WTC11 (cell line): ENCODE data around the gene SHISA6. TPM values are rescaled to one million over a fixed set of nuclear protein-coding genes. Genes with fewer than 3 reads are reported as not detected.

Experiments used
- ATAC-seq: fragments of 200-7000 bp; cut with Tn5 transposase; 2 replicates; pipeline ENCODE4 v1.10.0; 2021; ENCODE audit warnings: mild to moderate bottlenecking, moderate library complexity
- CTCF ChIA-PET: fragments of 300-600 bp; sonication (Branson Sonifier 250); formaldehyde crosslinking; loops from one replicate; lab custom pipeline; 2021; ENCODE audit warnings: antibody characterized with exemption; lab: Charles Lee
- POLR2A ChIA-PET: fragments of 350-600 bp; sonication (Branson Sonifier 250); formaldehyde crosslinking; loops from one replicate; lab custom pipeline; 2021; ENCODE audit warnings: antibody characterized with exemption; lab: Charles Lee
- DNase-seq: peaks from one replicate; pipeline ENCODE4 v3.0.0; 2021; ENCODE audit warnings: low spot score
- H3K27ac Mint-ChIP-seq: 2 replicates; pipeline ENCODE4 v1.8.0; 2021; ENCODE audit warnings: mixed read lengths
- H3K27me3 Mint-ChIP-seq: 2 replicates; pipeline ENCODE4 v1.8.0; 2021; ENCODE audit warnings: low read depth, mild to moderate bottlenecking, moderate library complexity, mixed read lengths
- H3K36me3 Mint-ChIP-seq: 2 replicates; pipeline ENCODE4 v1.8.0; 2021; ENCODE audit warnings: mixed read lengths
- H3K4me1 Mint-ChIP-seq: 2 replicates; pipeline ENCODE4 v1.8.0; 2022; ENCODE audit warnings: mixed read lengths
- H3K4me3 Mint-ChIP-seq: 2 replicates; pipeline ENCODE4 v1.8.0; 2021; ENCODE audit warnings: mild to moderate bottlenecking, moderate library complexity, mixed read lengths
- H3K9me3 Mint-ChIP-seq: 2 replicates; pipeline ENCODE4 v1.8.0; 2021; ENCODE audit warnings: mixed read lengths
- CREM ChIP-seq: sonication (generic); formaldehyde crosslinking; IDR thresholded peaks from 2 replicates; pipeline ENCODE4 v1.8.1; 2022; ENCODE audit warnings: mild to moderate bottlenecking, missing genetic modification reagents, moderate library complexity
- FOXP1 ChIP-seq: sonication (generic); formaldehyde crosslinking; IDR thresholded peaks from 2 replicates; pipeline ENCODE4 v1.8.0; 2022; ENCODE audit warnings: missing genetic modification reagents, mild to moderate bottlenecking, moderate library complexity, borderline replicate concordance
- FOXP4 ChIP-seq: sonication (generic); formaldehyde crosslinking; IDR thresholded peaks from 2 replicates; pipeline ENCODE4 v1.8.0; 2022; ENCODE audit warnings: mild to moderate bottlenecking, missing genetic modification reagents
- GABPB1 ChIP-seq: sonication (generic); formaldehyde crosslinking; IDR thresholded peaks from 2 replicates; pipeline ENCODE4 v1.8.1; 2023; ENCODE audit warnings: mild to moderate bottlenecking, missing genetic modification reagents
- GTF2I ChIP-seq: fragments of 250-450 bp; sonication (Bioruptor Pico); conservative IDR thresholded peaks from 2 replicates; pipeline ENCODE4 v1.4.0; 2021; ENCODE audit warnings: mild to moderate bottlenecking
- HMGXB4 ChIP-seq: sonication (generic); formaldehyde crosslinking; IDR thresholded peaks from 2 replicates; pipeline ENCODE4 v1.8.1; 2023; ENCODE audit warnings: mild to moderate bottlenecking, moderate library complexity, missing genetic modification reagents
- IRF2 ChIP-seq: sonication (generic); formaldehyde crosslinking; IDR thresholded peaks from 2 replicates; pipeline ENCODE4 v1.8.0; 2022; ENCODE audit warnings: low read depth, missing genetic modification reagents, borderline replicate concordance
- JUN ChIP-seq: sonication (generic); formaldehyde crosslinking; IDR thresholded peaks from 2 replicates; pipeline ENCODE4 v1.8.0; 2023; ENCODE audit warnings: mild to moderate bottlenecking, missing genetic modification reagents
- MXD4 ChIP-seq: fragments of 250-450 bp; sonication (Bioruptor Pico); IDR thresholded peaks from 2 replicates; pipeline ENCODE4 v1.8.0; 2021; ENCODE audit warnings: mild to moderate bottlenecking, moderate library complexity, borderline replicate concordance
- OVOL2 ChIP-seq: fragments of 250-450 bp; sonication (Bioruptor Pico); IDR thresholded peaks from 2 replicates; pipeline ENCODE4 v1.9.0; 2021; ENCODE audit warnings: mild to moderate bottlenecking, borderline replicate concordance
- SP1 ChIP-seq: sonication (generic); formaldehyde crosslinking; conservative IDR thresholded peaks from 2 replicates; pipeline ENCODE4 v1.8.1; 2022; ENCODE audit warnings: missing genetic modification reagents
- ZNF219 ChIP-seq: sonication (generic); formaldehyde crosslinking; IDR thresholded peaks from 2 replicates; pipeline ENCODE4 v1.8.0; 2023; ENCODE audit warnings: missing genetic modification reagents, mild to moderate bottlenecking, borderline replicate concordance
- ZNF232 ChIP-seq: sonication (generic); formaldehyde crosslinking; IDR thresholded peaks from 2 replicates; pipeline ENCODE4 v1.8.0; 2022; ENCODE audit warnings: mild to moderate bottlenecking, missing genetic modification reagents
- ZNF263 ChIP-seq: sonication (generic); formaldehyde crosslinking; IDR thresholded peaks from 2 replicates; pipeline ENCODE4 v1.8.1; 2022; ENCODE audit warnings: low read depth, mild to moderate bottlenecking, moderate library complexity, missing genetic modification reagents
- total RNA-seq: library from RNA; stranded (reverse); gene quantifications from 3 replicates; pipeline ENCODE4 v1.2.3, GENCODE V29; 2021
- TF ChIP-seq, protein P1 (sequence below): sonication (generic); formaldehyde crosslinking; IDR thresholded peaks from 2 replicates; pipeline ENCODE4 v1.8.0; 2022; ENCODE audit warnings: mild to moderate bottlenecking, missing genetic modification reagents
- TF ChIP-seq, protein P2 (sequence below): sonication (generic); formaldehyde crosslinking; IDR thresholded peaks from 2 replicates; pipeline ENCODE4 v1.8.1; 2022; ENCODE audit warnings: low read depth, mild to moderate bottlenecking, moderate library complexity, missing genetic modification reagents, borderline replicate concordance
- TF ChIP-seq, protein P3 (sequence below): sonication (generic); formaldehyde crosslinking; IDR thresholded peaks from 2 replicates; pipeline ENCODE4 v1.8.0; 2023; ENCODE audit warnings: mild to moderate bottlenecking, missing genetic modification reagents
- TF ChIP-seq, protein P4 (sequence below): fragments of 250-450 bp; sonication (Bioruptor Pico); IDR thresholded peaks from 2 replicates; pipeline ENCODE4 v1.9.0; 2021; ENCODE audit warnings: moderate library complexity, mild to moderate bottlenecking, inconsistent platforms, borderline replicate concordance

SHISA6 gene
- total RNA-seq, 1 experiment from 2014 or later = 1.1 TPM

DNA sequence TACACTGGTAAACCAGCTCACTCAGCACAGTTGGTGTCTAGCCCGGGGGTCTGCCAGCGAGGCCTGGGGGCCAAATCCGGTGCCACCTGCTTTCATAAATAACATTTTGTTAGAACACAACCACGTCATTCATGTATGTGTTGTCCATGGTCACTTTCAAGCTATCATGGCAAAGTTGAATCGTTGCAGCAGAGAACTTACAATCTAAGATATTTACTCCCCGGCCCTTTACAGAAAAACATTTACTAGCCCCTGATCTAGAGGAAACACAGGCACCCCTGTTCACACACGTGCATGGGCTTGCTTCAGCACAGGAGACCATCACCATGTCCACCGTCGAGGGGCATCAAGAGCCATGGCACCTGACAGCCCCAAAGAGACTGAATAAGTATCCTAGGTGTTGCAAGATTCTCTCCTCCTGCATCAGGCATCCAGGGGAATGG lies 245.9 kb downstream of the SHISA6 start:
- H3K27ac Mint-ChIP-seq = no peak overlapping the region

DNA sequence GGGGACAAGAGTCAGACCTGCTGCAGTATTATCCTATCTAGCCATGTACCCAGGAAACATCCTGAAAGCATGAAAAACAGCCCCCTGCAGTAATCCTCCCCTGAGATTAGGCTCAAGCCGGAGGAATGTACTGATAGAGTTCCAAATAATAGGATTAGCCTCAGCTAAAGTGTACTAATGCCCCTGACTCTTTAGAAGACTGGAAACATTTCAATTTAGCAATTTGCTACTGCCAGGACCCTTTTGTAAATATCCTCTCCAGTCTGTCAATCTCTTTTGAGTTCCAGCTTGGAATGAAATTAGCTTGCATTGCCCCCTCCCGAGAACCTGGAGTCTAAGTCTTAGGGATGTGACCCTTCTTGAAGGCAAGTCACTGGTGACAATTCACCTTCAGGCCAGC lies 246.5 kb downstream of the SHISA6 start:
- H3K9me3 Mint-ChIP-seq = peaks cover 90% of the 10 kb centered on the region
- no peak overlapping the region for H3K4me3 Mint-ChIP-seq
- H3K36me3 Mint-ChIP-seq = peaks cover 63% of the 10 kb centered on the region
- no peak overlapping the region for H3K27ac Mint-ChIP-seq
- DNase-seq = no peak
- peaks cover 4% of the 10 kb centered on the region; the same call in 1 of the 2 replicates for H3K4me1 Mint-ChIP-seq
- H3K27me3 Mint-ChIP-seq = peaks cover 14% of the 10 kb centered on the region
- no peak for ATAC-seq
- ChIA-PET POLR2A (no interaction called here), CTCF (no interaction called here)
- no peak for TF ChIP-seq ZNF219
- no peak for TF ChIP-seq CREM (CRISPR knock-in tag)
- TF ChIP-seq, protein P1, sequence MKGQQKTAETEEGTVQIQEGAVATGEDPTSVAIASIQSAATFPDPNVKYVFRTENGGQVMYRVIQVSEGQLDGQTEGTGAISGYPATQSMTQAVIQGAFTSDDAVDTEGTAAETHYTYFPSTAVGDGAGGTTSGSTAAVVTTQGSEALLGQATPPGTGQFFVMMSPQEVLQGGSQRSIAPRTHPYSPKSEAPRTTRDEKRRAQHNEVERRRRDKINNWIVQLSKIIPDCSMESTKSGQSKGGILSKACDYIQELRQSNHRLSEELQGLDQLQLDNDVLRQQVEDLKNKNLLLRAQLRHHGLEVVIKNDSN (CRISPR knock-in tag) = no peak
- no peak for TF ChIP-seq GTF2I
- TF ChIP-seq GABPB1 (CRISPR knock-in tag) = no peak
- TF ChIP-seq, all 79 proteins: peak for 0

More for the DNA sequence above, 245.9 kb downstream of the SHISA6 start:
- TF ChIP-seq HMGXB4 (CRISPR knock-in tag) (no peak), FOXP1 (CRISPR knock-in tag) (no peak), SP1 (CRISPR knock-in tag) (no peak), OVOL2 (CRISPR knock-in tag) (no peak), ZNF263 (no peak), JUN (no peak), FOXP4 (no peak), ZNF232 (no peak), MXD4 (CRISPR knock-in tag) (no peak), IRF2 (CRISPR knock-in tag) (no peak)
- TF ChIP-seq, protein P2, sequence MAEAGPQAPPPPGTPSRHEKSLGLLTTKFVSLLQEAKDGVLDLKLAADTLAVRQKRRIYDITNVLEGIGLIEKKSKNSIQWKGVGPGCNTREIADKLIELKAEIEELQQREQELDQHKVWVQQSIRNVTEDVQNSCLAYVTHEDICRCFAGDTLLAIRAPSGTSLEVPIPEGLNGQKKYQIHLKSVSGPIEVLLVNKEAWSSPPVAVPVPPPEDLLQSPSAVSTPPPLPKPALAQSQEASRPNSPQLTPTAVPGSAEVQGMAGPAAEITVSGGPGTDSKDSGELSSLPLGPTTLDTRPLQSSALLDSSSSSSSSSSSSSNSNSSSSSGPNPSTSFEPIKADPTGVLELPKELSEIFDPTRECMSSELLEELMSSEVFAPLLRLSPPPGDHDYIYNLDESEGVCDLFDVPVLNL (CRISPR knock-in tag) = no peak
- TF ChIP-seq, protein P3, sequence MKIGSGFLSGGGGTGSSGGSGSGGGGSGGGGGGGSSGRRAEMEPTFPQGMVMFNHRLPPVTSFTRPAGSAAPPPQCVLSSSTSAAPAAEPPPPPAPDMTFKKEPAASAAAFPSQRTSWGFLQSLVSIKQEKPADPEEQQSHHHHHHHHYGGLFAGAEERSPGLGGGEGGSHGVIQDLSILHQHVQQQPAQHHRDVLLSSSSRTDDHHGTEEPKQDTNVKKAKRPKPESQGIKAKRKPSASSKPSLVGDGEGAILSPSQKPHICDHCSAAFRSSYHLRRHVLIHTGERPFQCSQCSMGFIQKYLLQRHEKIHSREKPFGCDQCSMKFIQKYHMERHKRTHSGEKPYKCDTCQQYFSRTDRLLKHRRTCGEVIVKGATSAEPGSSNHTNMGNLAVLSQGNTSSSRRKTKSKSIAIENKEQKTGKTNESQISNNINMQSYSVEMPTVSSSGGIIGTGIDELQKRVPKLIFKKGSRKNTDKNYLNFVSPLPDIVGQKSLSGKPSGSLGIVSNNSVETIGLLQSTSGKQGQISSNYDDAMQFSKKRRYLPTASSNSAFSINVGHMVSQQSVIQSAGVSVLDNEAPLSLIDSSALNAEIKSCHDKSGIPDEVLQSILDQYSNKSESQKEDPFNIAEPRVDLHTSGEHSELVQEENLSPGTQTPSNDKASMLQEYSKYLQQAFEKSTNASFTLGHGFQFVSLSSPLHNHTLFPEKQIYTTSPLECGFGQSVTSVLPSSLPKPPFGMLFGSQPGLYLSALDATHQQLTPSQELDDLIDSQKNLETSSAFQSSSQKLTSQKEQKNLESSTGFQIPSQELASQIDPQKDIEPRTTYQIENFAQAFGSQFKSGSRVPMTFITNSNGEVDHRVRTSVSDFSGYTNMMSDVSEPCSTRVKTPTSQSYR (CRISPR knock-in tag) = no peak
- TF ChIP-seq, protein P4, sequence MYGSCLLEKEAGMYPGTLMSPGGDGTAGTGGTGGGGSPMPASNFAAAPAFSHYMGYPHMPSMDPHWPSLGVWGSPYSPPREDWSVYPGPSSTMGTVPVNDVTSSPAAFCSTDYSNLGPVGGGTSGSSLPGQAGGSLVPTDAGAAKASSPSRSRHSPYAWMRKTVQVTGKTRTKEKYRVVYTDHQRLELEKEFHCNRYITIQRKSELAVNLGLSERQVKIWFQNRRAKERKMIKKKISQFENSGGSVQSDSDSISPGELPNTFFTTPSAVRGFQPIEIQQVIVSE (CRISPR knock-in tag) = no peak
- ChIA-PET POLR2A (no interaction called here), CTCF (no interaction called here)
- no peak for ATAC-seq
- peaks cover 4% of the 10 kb centered on the region; the same call in 1 of the 2 replicates for H3K4me1 Mint-ChIP-seq
- peaks cover 92% of the 10 kb centered on the region for H3K9me3 Mint-ChIP-seq
- H3K27me3 Mint-ChIP-seq = peaks cover 13% of the 10 kb centered on the region
- peaks cover 63% of the 10 kb centered on the region for H3K36me3 Mint-ChIP-seq
- DNase-seq = no peak
- no peak overlapping the region for H3K4me3 Mint-ChIP-seq
